Fibroblast of lung (primary cell): ENCODE data around the gene SLC6A5. TPM values are rescaled to one million over a fixed set of nuclear protein-coding genes. Genes with fewer than 3 reads are reported as not detected.
"Not testable (repeated sequence)": the region's sequence is repeated elsewhere in the genome, so short reads cannot be mapped to it uniquely, and the experiment has no call there.

ENCODE experiments used
- DNase-seq, 2 donors: peaks; one replicate each; pipeline versions ENCODE4 v3.0.0 to v3.0.0-alpha.2; 2010; ENCODE audit warnings: low read depth in 2 of 2
- H2AFZ ChIP-seq: 2 replicates; pipeline ENCODE4 v1.5.1; 2012; ENCODE audit warnings: low read length, control low read depth, inconsistent platforms
- H3K27ac ChIP-seq: 2 replicates; pipeline ENCODE4 v1.5.1; 2011; ENCODE audit warnings: low read length, control low read depth; ENCODE audit not compliant: insufficient read depth
- H3K27me3 ChIP-seq: 2 replicates; pipeline ENCODE4 v1.5.1; 2011; ENCODE audit warnings: mild to moderate bottlenecking, low read length; ENCODE audit not compliant: control insufficient read depth, insufficient read depth
- H3K36me3 ChIP-seq: 2 replicates; pipeline ENCODE4 v1.5.1; 2011; ENCODE audit warnings: low read length; ENCODE audit not compliant: control insufficient read depth, insufficient read depth
- H3K4me1 ChIP-seq: 2 replicates; pipeline ENCODE4 v1.5.1; 2011; ENCODE audit warnings: low read length; ENCODE audit not compliant: control insufficient read depth, insufficient read depth; ENCODE audit errors: extremely low read depth
- H3K4me2 ChIP-seq: 2 replicates; pipeline ENCODE4 v1.5.1; 2011; ENCODE audit warnings: low read length, control low read depth; ENCODE audit not compliant: insufficient read depth; ENCODE audit errors: extremely low read depth
- H3K4me3 ChIP-seq, 4 experiments: fragments of 200-600 bp in 1 of 4; sonication (generic) in 1 of 4; replicated peaks in 1 of 4; 2 replicates each; pipeline ENCODE4 v1.5.1; 2011 to 2016; ENCODE audit warnings: low read length in 4 of 4, low read depth in 3 of 4, mild to moderate bottlenecking in 3 of 4, control low read depth in 2 of 4, inconsistent platforms in 1 of 4, mixed read lengths in 1 of 4; ENCODE audit not compliant: insufficient read depth in 1 of 4; ENCODE audit errors: control extremely low read depth in 1 of 4
- H3K79me2 ChIP-seq: 2 replicates; pipeline ENCODE4 v1.5.1; 2012; ENCODE audit warnings: mild to moderate bottlenecking, low read length, inconsistent platforms; ENCODE audit not compliant: control insufficient read depth, insufficient read depth
- H3K9ac ChIP-seq: 2 replicates; pipeline ENCODE4 v1.5.1; 2011; ENCODE audit warnings: mild to moderate bottlenecking, low read length, control low read depth; ENCODE audit not compliant: insufficient read depth
- H3K9me3 ChIP-seq: 2 replicates; pipeline ENCODE4 v1.5.1; 2012; ENCODE audit warnings: low read depth, low read length; ENCODE audit not compliant: control insufficient read depth, insufficient read depth
- H4K20me1 ChIP-seq: 2 replicates; pipeline ENCODE4 v1.5.1; 2011; ENCODE audit warnings: low read length; ENCODE audit not compliant: control insufficient read depth, insufficient read depth; ENCODE audit errors: extremely low read depth
- EZH2 ChIP-seq: IDR thresholded peaks from 2 replicates; pipeline ENCODE4 v1.5.1; 2012; ENCODE audit warnings: low read length, control low read depth, mild to moderate bottlenecking; ENCODE audit errors: missing control alignments
- polyA plus RNA-seq, 2 donors: library from polyadenylated mRNA; depleted of rRNA in 1 of 2; stranded (reverse) in 1 of 2; unstranded in 1 of 2; fragments of >200 nt; gene quantifications; 2 replicates each; pipeline ENCODE4 v1.2.1, GENCODE V29; 2011 to 2012; ENCODE audit warnings: missing spikeins in 1 of 2
- total RNA-seq: library from RNA; depleted of rRNA; stranded (reverse); fragments of >200 nt; gene quantifications from 2 replicates; pipeline ENCODE4 v1.2.1, GENCODE V29; 2014
- TF ChIP-seq, protein P1 (sequence below), 2 donors: IDR thresholded peaks in 1 of 2; conservative IDR thresholded peaks in 1 of 2; 1 replicate in 1 of 2; 2 replicates in 1 of 2; pipeline ENCODE4 v1.5.1; 2011 to 2012; ENCODE audit warnings: low read length in 2 of 2, control low read depth in 1 of 2, inconsistent platforms in 1 of 2, low read depth in 1 of 2, mild to moderate bottlenecking in 1 of 2

SLC6A5 gene
- total and polyA plus RNA-seq, 2 donors (not counting 1 experiment from before 2014, with no cell fraction given) = not detected

GRCh38 chr11:20564846-20565635, 34.4 kb upstream of the SLC6A5 start:
- Histone ChIP-seq H3K4me3 (no peak overlapping the region), H2AFZ (no peak overlapping the region), H3K36me3 (no peaks in the 10 kb centered on the region), H3K9ac (no peak overlapping the region), H3K79me2 (no peaks in the 10 kb centered on the region), H4K20me1 (no peaks in the 10 kb centered on the region), H3K9me3 (no peaks in the 10 kb centered on the region), H3K27ac (no peak overlapping the region), H3K4me2 (no peak overlapping the region), H3K4me1 (no peaks in the 10 kb centered on the region), H3K27me3 (no peaks in the 10 kb centered on the region)
- TF ChIP-seq, protein P1, sequence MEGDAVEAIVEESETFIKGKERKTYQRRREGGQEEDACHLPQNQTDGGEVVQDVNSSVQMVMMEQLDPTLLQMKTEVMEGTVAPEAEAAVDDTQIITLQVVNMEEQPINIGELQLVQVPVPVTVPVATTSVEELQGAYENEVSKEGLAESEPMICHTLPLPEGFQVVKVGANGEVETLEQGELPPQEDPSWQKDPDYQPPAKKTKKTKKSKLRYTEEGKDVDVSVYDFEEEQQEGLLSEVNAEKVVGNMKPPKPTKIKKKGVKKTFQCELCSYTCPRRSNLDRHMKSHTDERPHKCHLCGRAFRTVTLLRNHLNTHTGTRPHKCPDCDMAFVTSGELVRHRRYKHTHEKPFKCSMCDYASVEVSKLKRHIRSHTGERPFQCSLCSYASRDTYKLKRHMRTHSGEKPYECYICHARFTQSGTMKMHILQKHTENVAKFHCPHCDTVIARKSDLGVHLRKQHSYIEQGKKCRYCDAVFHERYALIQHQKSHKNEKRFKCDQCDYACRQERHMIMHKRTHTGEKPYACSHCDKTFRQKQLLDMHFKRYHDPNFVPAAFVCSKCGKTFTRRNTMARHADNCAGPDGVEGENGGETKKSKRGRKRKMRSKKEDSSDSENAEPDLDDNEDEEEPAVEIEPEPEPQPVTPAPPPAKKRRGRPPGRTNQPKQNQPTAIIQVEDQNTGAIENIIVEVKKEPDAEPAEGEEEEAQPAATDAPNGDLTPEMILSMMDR (conservative IDR thresholded peaks at IDR 0.05 in 1 of 2, IDR thresholded peaks at IDR 0.05 in 1 of 2; ENCODE audit: low read depth in 1 of 2, low read length in 2 of 2) = no peak
- no peak for TF ChIP-seq EZH2
- no peak for DNase-seq

DNA sequence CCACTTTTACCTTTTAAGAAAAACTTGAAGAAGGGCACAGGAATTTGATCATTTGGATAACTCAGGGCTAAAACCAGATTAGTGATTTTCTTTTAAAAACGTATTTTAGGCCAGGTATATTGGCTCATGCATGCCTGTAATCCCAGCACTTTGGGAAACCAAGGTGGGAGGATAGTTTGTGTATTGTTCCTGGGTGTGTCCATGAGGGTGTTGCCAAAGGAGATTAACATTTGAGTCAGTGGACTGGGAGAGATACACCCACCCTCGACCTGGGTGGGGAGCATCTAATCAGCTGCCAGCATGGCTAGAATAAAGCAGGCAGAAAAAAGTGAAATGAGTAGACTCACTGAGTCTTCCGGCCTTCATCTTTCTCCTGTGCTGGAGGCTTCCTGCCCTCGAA, 33.3 kb upstream of the SLC6A5 start:
- H3K4me2 ChIP-seq, H3K27me3 ChIP-seq, H2AFZ ChIP-seq, H3K4me1 ChIP-seq, H3K27ac ChIP-seq, H3K4me3 ChIP-seq, H3K9ac ChIP-seq, H3K79me2 ChIP-seq, H3K36me3 ChIP-seq, H4K20me1 ChIP-seq, H3K9me3 ChIP-seq, DNase-seq: not testable (repeated sequence)

DNA sequence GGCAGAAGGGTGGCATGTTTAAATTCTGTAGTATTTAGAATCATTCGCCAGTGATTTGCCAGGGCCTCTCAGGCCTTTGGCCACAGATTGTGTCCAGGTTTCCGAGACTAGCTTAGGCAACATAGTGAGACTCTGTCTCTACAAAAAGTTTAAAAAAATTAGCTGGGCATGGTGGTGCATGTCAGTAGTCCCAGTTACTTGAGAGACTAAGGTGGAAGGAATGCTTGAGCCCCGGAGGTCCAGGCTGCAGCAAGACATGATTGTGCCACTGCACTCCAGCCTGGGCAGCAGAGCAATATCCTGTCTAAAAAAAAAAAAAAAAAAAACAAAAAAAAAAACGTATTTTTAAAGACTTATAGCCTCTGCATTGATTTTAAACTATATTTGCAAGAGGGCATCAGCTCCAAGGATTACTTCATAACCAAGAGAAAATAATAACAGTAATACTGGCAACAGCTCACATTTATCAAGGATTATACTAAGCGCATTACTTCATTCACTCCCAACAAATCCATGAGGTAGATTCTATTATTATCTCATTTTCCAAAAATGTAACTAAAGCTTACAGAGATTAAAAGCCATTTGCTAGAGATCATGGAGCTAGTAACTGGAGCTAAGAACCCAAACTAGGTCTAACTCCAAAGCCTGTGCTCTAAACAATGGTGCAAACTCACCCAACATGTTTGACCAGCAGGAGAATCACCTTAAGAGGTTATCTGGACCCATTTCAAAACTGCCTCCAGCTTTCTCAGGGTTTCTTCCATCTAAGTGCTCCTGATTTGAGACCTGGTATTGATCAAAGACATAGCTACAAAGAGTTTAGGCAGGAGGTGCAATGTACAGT, 32.6 kb upstream of the SLC6A5 start:
- Histone ChIP-seq H3K79me2 (no peaks in the 10 kb centered on the region), H3K27me3 (no peaks in the 10 kb centered on the region), H3K9me3 (no peaks in the 10 kb centered on the region), H3K27ac (no peak overlapping the region), H4K20me1 (no peaks in the 10 kb centered on the region), H3K4me1 (no peaks in the 10 kb centered on the region), H3K4me2 (no peak overlapping the region), H3K36me3 (no peaks in the 10 kb centered on the region), H2AFZ (no peak overlapping the region), H3K4me3 (no peak overlapping the region), H3K9ac (no peak overlapping the region)
- TF ChIP-seq EZH2 = no peak
- TF ChIP-seq, protein P1 (conservative IDR thresholded peaks at IDR 0.05 in 1 of 2, IDR thresholded peaks at IDR 0.05 in 1 of 2; ENCODE audit: low read depth in 1 of 2, low read length in 2 of 2) = no peak
- DNase-seq = no peak

DNA sequence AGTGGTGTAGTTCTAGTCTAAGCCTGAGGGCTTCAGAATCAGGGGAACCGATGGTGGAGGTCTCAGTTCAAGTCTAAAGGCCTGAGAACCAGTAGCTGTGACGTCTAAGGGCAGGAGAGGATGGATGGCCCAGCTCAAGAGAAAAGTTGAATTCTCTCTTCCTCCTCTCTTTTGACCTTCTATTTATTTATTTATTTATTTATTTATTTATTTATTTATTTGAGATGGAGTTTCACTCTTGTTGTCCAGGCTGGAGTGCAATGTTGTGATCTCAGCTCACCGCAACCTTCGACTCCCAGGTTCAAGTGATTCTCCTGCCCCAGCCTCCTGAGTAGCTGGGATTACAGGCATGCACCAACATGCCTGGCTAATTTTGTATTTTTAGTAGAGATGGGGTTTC, 19.7 kb upstream of the SLC6A5 start:
- H3K4me1 ChIP-seq, H3K4me3 ChIP-seq, H3K9me3 ChIP-seq, H2AFZ ChIP-seq, H3K9ac ChIP-seq, H3K79me2 ChIP-seq, H3K27ac ChIP-seq, H4K20me1 ChIP-seq, H3K4me2 ChIP-seq, H3K36me3 ChIP-seq, DNase-seq, H3K27me3 ChIP-seq: not testable (repeated sequence)
